Keratinocyte (primary cell): Measurements from ENCODE around the gene ZNF521. TPM values are rescaled to one million over a fixed set of nuclear protein-coding genes. Genes with fewer than 3 reads are reported as not detected.

Source experiments
- DNase-seq: peaks from one replicate; pipeline ENCODE4 v3.0.0-alpha.2; 2011; ENCODE audit warnings: low read depth, missing footprints, low spot score
- FAIRE-seq: peaks from 2 replicates; lab custom pipeline; 2011; peaks lifted over from hg19 to GRCh38; lab: Jason Lieb, UNC
- H2AFZ ChIP-seq: 2 replicates; pipeline ENCODE4 v1.6.0; 2012; ENCODE audit warnings: low read length, control low read depth, inconsistent platforms; ENCODE audit not compliant: control insufficient read depth
- H3K27ac ChIP-seq: 2 replicates; pipeline ENCODE4 v1.5.1; 2011; ENCODE audit warnings: low read length; ENCODE audit not compliant: control insufficient read depth, insufficient read depth
- H3K27me3 ChIP-seq: 3 replicates; pipeline ENCODE4 v1.6.0; 2011; ENCODE audit warnings: low read length; ENCODE audit not compliant: control insufficient read depth, insufficient read depth; ENCODE audit errors: extremely low read depth
- H3K36me3 ChIP-seq, 2 experiments: 2 replicates in 1 of 2; 3 replicates in 1 of 2; pipeline ENCODE4 v1.5.1; 2011; ENCODE audit warnings: low read length in 2 of 2, mild to moderate bottlenecking in 1 of 2; ENCODE audit not compliant: control insufficient read depth in 2 of 2, insufficient read depth in 2 of 2; ENCODE audit errors: extremely low read depth in 1 of 2
- H3K4me1 ChIP-seq: 3 replicates; pipeline ENCODE4 v1.5.1; 2011; ENCODE audit warnings: low read length; ENCODE audit not compliant: control insufficient read depth, insufficient read depth; ENCODE audit errors: extremely low read depth
- H3K4me2 ChIP-seq: 3 replicates; pipeline ENCODE4 v1.6.0; 2011; ENCODE audit warnings: low read depth, low read length; ENCODE audit not compliant: control insufficient read depth, insufficient read depth; ENCODE audit errors: extremely low read depth
- H3K4me3 ChIP-seq, 3 experiments: fragments of 200-600 bp in 1 of 3; sonication (generic) in 1 of 3; 2 replicates in 2 of 3; 3 replicates in 1 of 3; pipeline ENCODE4 v1.5.1; 2011 to 2016; ENCODE audit warnings: low read length in 3 of 3, mild to moderate bottlenecking in 3 of 3, control low read depth in 2 of 3, inconsistent platforms in 1 of 3, low read depth in 1 of 3, mixed read lengths in 1 of 3, mixed run types in 1 of 3, moderate library complexity in 1 of 3; ENCODE audit not compliant: control insufficient read depth in 2 of 3, insufficient read depth in 2 of 3; ENCODE audit errors: extremely low read depth in 1 of 3
- H3K79me2 ChIP-seq: 2 replicates; pipeline ENCODE4 v1.6.0; 2012; ENCODE audit warnings: low read length; ENCODE audit not compliant: control insufficient read depth, insufficient read depth
- H3K9ac ChIP-seq: 3 replicates; pipeline ENCODE4 v1.6.0; 2011; ENCODE audit warnings: low read length; ENCODE audit not compliant: control insufficient read depth, insufficient read depth; ENCODE audit errors: extremely low read depth
- H3K9me1 ChIP-seq: 3 replicates; pipeline ENCODE4 v1.6.0; 2011; ENCODE audit warnings: low read length; ENCODE audit not compliant: control insufficient read depth, insufficient read depth; ENCODE audit errors: extremely low read depth
- H3K9me3 ChIP-seq: 2 replicates; pipeline ENCODE4 v1.5.1; 2012; ENCODE audit warnings: low read depth, low read length; ENCODE audit not compliant: control insufficient read depth
- H4K20me1 ChIP-seq: 3 replicates; pipeline ENCODE4 v1.6.0; 2011; ENCODE audit warnings: low read length; ENCODE audit not compliant: control insufficient read depth, insufficient read depth; ENCODE audit errors: extremely low read depth
- CTCF ChIP-seq, 3 experiments: IDR thresholded peaks in 1 of 3; conservative IDR thresholded peaks in 1 of 3; optimal IDR thresholded peaks in 1 of 3; 2 replicates in 2 of 3; 3 replicates in 1 of 3; pipeline versions ENCODE3 to v1.5.1; 2011; ENCODE audit warnings: low read length in 3 of 3, mild to moderate bottlenecking in 3 of 3, moderate library complexity in 2 of 3, control low read depth in 1 of 3, inconsistent platforms in 1 of 3; ENCODE audit not compliant: insufficient read depth in 2 of 3; ENCODE audit errors: extremely low read depth in 1 of 3
- EZH2 ChIP-seq: IDR thresholded peaks from one replicate; pipeline ENCODE4 v1.6.1; 2012; ENCODE audit warnings: inconsistent platforms, mild to moderate bottlenecking, low read length, moderate library complexity
- dilution Hi-C: fragments of 300-500 bp; cut with MboI; formaldehyde crosslinking; loops from one replicate; pipeline ENCODE4 v1.7.0; 2020; ENCODE audit warnings: low sequenced_read_pairs; ENCODE audit not compliant: extremely low pct_ligation_motif_present
- polyA plus RNA-seq, 5 experiments: library from polyadenylated mRNA; depleted of rRNA in 3 of 5; stranded (reverse) in 3 of 5; stranded (forward) in 1 of 5; unstranded in 1 of 5; fragments of >200 nt; gene quantifications; 1 replicate in 1 of 5; 2 replicates in 3 of 5; 3 replicates in 1 of 5; pipeline versions ENCODE4 v1.2.1 to v1.2.3, GENCODE V29; 2011 to 2012; ENCODE audit warnings: missing spikeins in 2 of 5, low read depth in 1 of 5, low replicate concordance in 1 of 5

Gene ZNF521
- polyA plus RNA-seq, 1 donor (not counting 4 experiments of a cell fraction or from before 2014, with no cell fraction given): 0.07 TPM

GRCh38 chr18:25174324-25174723 is 177.6 kb downstream of the ZNF521 start:
- Histone ChIP-seq H3K27me3 (no peaks in the 10 kb centered on the region), H2AFZ (no peak overlapping the region), H3K4me2 (no peak overlapping the region), H3K4me3 (no peak overlapping the region), H3K9me1 (no peaks in the 10 kb centered on the region), H3K27ac (no peak overlapping the region), H4K20me1 (no peaks in the 10 kb centered on the region), H3K79me2 (no peaks in the 10 kb centered on the region), H3K9me3 (no peaks in the 10 kb centered on the region), H3K9ac (no peak overlapping the region), H3K36me3 (no peaks in the 10 kb centered on the region), H3K4me1 (no peaks in the 10 kb centered on the region)
- FAIRE-seq: no peak
- dilution Hi-C loops: no loop called here
- TF ChIP-seq EZH2: no peak
- no peak for TF ChIP-seq CTCF (optimal IDR thresholded peaks at IDR 0.05 in 1 of 3, IDR thresholded peaks at IDR 0.05 in 1 of 3, conservative IDR thresholded peaks at IDR 0.05 in 1 of 3; ENCODE audit: extremely low read depth in 1 of 3, insufficient read depth in 2 of 3, low read length in 3 of 3)
- no peak for DNase-seq

GRCh38 chr18:25171334-25171733 is 180.6 kb downstream of the ZNF521 start:
- Histone ChIP-seq H3K9me1 (no peaks in the 10 kb centered on the region), H4K20me1 (no peaks in the 10 kb centered on the region), H3K4me3 (no peak overlapping the region), H3K4me1 (no peaks in the 10 kb centered on the region), H3K36me3 (no peaks in the 10 kb centered on the region), H3K27me3 (no peaks in the 10 kb centered on the region), H3K79me2 (no peaks in the 10 kb centered on the region), H3K9me3 (no peaks in the 10 kb centered on the region), H2AFZ (no peak overlapping the region), H3K27ac (no peak overlapping the region), H3K4me2 (no peak overlapping the region), H3K9ac (no peak overlapping the region)
- dilution Hi-C loops: no loop called here
- no peak for TF ChIP-seq CTCF (optimal IDR thresholded peaks at IDR 0.05 in 1 of 3, IDR thresholded peaks at IDR 0.05 in 1 of 3, conservative IDR thresholded peaks at IDR 0.05 in 1 of 3; ENCODE audit: extremely low read depth in 1 of 3, insufficient read depth in 2 of 3, low read length in 3 of 3)
- TF ChIP-seq EZH2: no peak
- DNase-seq (no peak), FAIRE-seq (no peak)
